ENCODE results near the gene TNS4.

GRCh38 chr17:40432864-40433528 lies 68.4 kb downstream of the TNS4 start:
- TF ChIP-seq CTCF (IDR thresholded peaks at IDR 0.05) = no peak
- TF ChIP-seq POLR2A (IDR thresholded peaks at IDR 0.05) = no peak

Measured in lower leg skin (tissue), 3 donors.